Measurements from ENCODE around the gene ALDH5A1. TPM values are rescaled to one million over a fixed set of nuclear protein-coding genes. Genes with fewer than 3 reads are reported as not detected.

ALDH5A1 gene
- polyA plus RNA-seq, 4 donors: 15.8 to 31.6 (median 29.2) TPM

DNA sequence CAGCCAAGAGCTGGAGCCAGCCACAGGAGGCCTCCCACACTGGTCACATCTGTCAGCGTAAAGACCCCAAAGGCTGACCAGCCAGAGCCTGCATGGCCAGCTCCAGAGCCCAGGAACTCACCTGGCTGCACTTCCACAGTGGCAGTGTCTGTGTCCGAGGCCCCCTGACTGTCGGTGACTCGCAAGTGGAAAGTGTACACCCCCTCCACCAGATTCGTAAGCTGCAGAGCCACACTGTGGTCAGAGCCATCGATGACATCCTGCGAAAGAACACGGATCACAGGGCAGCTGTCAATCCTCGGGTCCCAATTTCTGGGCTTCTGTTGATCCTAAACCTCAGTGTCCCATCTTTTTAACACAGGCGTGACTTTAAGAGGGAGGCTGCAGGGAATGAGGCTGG lies 69.3 kb downstream of the ALDH5A1 start:
- DNase-seq (ENCODE audit: low read depth in 4 of 4, low spot score in 3 of 4): no peak

GRCh38 chr6:24565196-24565595 lies 70.4 kb downstream of the ALDH5A1 start:
- DNase-seq (ENCODE audit: low read depth in 4 of 4, low spot score in 3 of 4): no peak

DNA sequence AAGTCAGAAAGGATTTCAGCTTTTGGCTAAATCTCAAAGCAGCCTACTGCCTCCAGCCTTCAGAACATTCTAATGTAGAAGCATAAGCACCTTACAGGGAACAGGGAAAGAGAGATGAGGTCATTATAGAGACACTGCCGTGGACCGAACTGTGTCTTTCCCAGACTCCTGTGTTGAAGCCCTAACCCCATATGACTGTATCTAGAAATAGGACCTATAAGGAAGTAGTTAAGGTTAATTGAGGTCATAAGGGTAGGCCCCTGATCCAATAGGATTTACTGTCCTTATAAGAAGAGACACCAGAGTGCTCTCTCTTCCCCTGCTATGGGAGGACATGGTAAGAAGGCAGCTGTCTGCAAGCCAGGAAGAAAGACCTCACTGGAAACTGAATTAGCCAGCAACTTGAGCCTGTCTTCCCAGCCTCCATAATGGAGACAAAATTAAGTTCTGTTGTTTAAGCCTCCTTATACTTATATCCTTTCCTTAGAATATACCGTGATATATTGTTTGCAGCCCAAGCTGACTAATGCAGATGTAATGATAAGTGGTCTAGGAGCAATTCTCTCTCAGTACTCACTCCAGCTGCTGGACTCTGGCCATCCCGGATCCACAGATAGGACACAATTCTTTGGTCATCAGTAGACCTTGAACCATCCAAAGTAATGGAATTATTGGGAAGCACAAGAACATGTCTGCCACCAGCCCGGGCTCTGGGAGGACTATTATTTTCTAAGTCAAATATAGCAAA lies 71.4 kb downstream of the ALDH5A1 start:
- no peak for DNase-seq (ENCODE audit: low read depth in 4 of 4, low spot score in 3 of 4)

- DNase-seq (ENCODE audit: low read depth in 4 of 4, low spot score in 3 of 4): no peak
Observed at GRCh38 chr6:24568683-24569082, 73.9 kb downstream of the ALDH5A1 start.

- no peak for DNase-seq (ENCODE audit: low read depth in 4 of 4, low spot score in 3 of 4)
Observed at GRCh38 chr6:24569811-24570210, 75.0 kb downstream of the ALDH5A1 start.

DNA sequence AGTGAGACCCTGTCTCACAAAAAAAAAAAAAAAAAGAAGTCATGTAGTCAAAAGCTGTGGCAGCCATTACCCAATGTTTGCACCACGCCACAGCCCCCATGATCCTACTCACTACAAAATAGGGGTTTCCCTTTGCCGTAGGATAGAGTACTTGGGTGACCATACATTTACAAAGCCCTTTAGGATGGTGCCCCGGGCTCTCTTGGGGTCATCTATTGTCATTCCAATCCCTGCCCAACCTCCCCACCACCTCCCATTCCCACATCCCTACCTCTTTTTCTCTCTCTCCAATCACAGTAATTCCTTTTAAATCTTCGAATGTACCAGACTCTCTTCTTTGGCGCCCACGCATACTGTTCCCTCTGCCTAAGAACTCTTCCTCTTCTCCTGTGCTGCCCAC lies 76.6 kb downstream of the ALDH5A1 start:
- DNase-seq (ENCODE audit: low read depth in 4 of 4, low spot score in 3 of 4): no peak

- no peak for DNase-seq (ENCODE audit: low read depth in 4 of 4, low spot score in 3 of 4)
Observed at GRCh38 chr6:24574809-24575208, 80.0 kb downstream of the ALDH5A1 start.

- DNase-seq (ENCODE audit: low read depth in 4 of 4, low spot score in 3 of 4): no peak
Observed at GRCh38 chr6:24576447-24576846, 81.7 kb downstream of the ALDH5A1 start.

GRCh38 chr6:24581084-24581669 lies 86.4 kb downstream of the ALDH5A1 start:
- DNase-seq (ENCODE audit: low read depth in 4 of 4, low spot score in 3 of 4): peak in 2 of 4 donors; percentile 18 to 34

GRCh38 chr6:24583463-24584381 lies 89.0 kb downstream of the ALDH5A1 start:
- DNase-seq (ENCODE audit: low read depth in 4 of 4, low spot score in 3 of 4): peak; percentile 29 to 61 (median 52)

DNA sequence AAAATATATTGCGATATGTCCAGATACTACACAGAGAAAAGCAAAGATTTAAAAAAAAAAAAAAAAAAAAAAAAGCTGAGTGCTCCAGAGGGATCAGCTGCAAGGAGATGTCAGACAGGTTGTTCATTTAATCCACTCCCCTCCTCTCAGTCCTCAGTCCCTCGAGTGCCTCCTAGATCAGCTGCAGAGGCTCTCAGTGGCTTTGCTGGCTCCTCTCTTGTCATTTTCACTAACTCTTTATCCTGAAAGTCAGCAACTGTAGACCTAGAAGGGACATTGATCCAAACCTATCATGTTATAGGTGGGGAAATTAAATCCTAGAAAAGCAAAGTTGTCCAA lies 89.6 kb downstream of the ALDH5A1 start:
- DNase-seq (ENCODE audit: low read depth in 4 of 4, low spot score in 3 of 4): peak in 1 of 4 donors; percentile 2

Other genes with a start within 250 kb of the ALDH5A1 start
- 100 to 1,000 TPM in 3 of 4 donors, 1 to 10 TPM in 1; 1.6 to 133 (median 114) TPM for gene DCDC2, start 136.9 kb upstream of the ALDH5A1 start, polyA plus RNA-seq (ENCODE audit: insufficient read length in 4 of 4)
- gene MRS2, start 92.0 kb upstream of the ALDH5A1 start, polyA plus RNA-seq (ENCODE audit: insufficient read length in 4 of 4): 10 to 100 TPM; 21.8 to 52.0 (median 43.3) TPM
- 1 to 10 TPM; 2.6 to 6.6 (median 4.1) TPM for gene GPLD1, start 5.4 kb upstream of the ALDH5A1 start, polyA plus RNA-seq (ENCODE audit: insufficient read length in 4 of 4)
- under 1 TPM; 0.20 to 0.50 (median 0.32) TPM for gene KIAA0319, start 151.2 kb downstream of the ALDH5A1 start, polyA plus RNA-seq (ENCODE audit: insufficient read length in 4 of 4)
- gene TDP2, start 171.9 kb downstream of the ALDH5A1 start, polyA plus RNA-seq (ENCODE audit: insufficient read length in 4 of 4): 10 to 100 TPM; 39.7 to 71.5 (median 63.1) TPM
- gene ACOT13, start 172.1 kb downstream of the ALDH5A1 start, polyA plus RNA-seq (ENCODE audit: insufficient read length in 4 of 4): 10 to 100 TPM; 17.0 to 45.2 (median 36.1) TPM
- 100 to 1,000 TPM in 3 of 4 donors, 10 to 100 TPM in 1; 83.4 to 158 (median 143) TPM for gene C6orf62, start 224.2 kb downstream of the ALDH5A1 start, polyA plus RNA-seq (ENCODE audit: insufficient read length in 4 of 4)

Measured in left renal pelvis (tissue), 4 donors.